Heart left ventricle (tissue), 13 donors: Measurements from ENCODE around the gene LIPE.

Source experiments
- CTCF ChIP-seq, 12 donors: fragments of 200-600 bp; sonication (generic) in 4 of 12; IDR thresholded peaks; one replicate each; pipeline versions ENCODE4 v1.5.0 to v1.8.0; 2018 to 2022; ENCODE audit warnings: antibody characterized with exemption in 12 of 12, mild to moderate bottlenecking in 5 of 12
- POLR2A ChIP-seq, 2 donors: fragments of 450-650 bp; IDR thresholded peaks; one replicate each; pipeline ENCODE4 v1.6.1; 2017; ENCODE audit warnings: antibody characterized with exemption in 2 of 2, mild to moderate bottlenecking in 2 of 2, moderate library complexity in 2 of 2
- donor health status: ischemic (EF 13 %, LVEDD 7.1; RV severe dilation, severe dysfunction).
- donor health status: DM: no; HTN: yes; CAD: no.
- donor health status: DM: no; HTN: no; CAD: no.
- donor health status: ischemic (EF 25% LVEDD 6.9; RV normal size, moderate dysfunction).
- donor health status: ischemic (EF 25% LVEDD 5.7; RV mildly dilated, moderate dysfunction).
- donor health status: ischemic (EF 35%, LVEDD 5.7; RV mildly dilated, moderate dysfunction).
- donor health status: nonischemic (EF 11% LVEDD 7.7; RV severe dilation, severe dysfunction).
- donor health status: DM: yes; HTN: yes; CAD: no.
- donor health status: PGD.
- donor health status: ischemic (EF 29% LVEDD 5.4; RV normal size, mild dysfunction).
- donor health status: nonischemic (EF 23%, LVEDD 6.1; RV moderate dilation, normal function).

GRCh38 chr19:42389899-42390298 lies 37.3 kb downstream of the LIPE start, which contains the start of gene CNFN:
- TF ChIP-seq CTCF (IDR thresholded peaks at IDR 0.05), result no peak
- TF ChIP-seq POLR2A (IDR thresholded peaks at IDR 0.05), result no peak
